Neural cell (in vitro differentiated cells): ENCODE measurements around the gene SFT2D2.

ENCODE experiments used
- EP300 ChIP-seq: fragments of 450-650 bp; conservative IDR thresholded peaks from 2 replicates; pipeline ENCODE4 v1.6.1; 2014; ENCODE audit warnings: antibody characterized with exemption, mild to moderate bottlenecking, moderate library complexity; ENCODE audit not compliant: poor library complexity, severe bottlenecking
- EZH2 ChIP-seq: fragments of 200-600, 300-800 bp; shearing (Covaris generic), sonication (generic); IDR thresholded peaks from 2 replicates; pipeline ENCODE4 v1.6.1; 2014; ENCODE audit warnings: antibody characterized with exemption, low read length, borderline replicate concordance, mild to moderate bottlenecking; ENCODE audit not compliant: insufficient read depth, poor library complexity, severe bottlenecking
- MXI1 ChIP-seq: fragments of 450-650 bp; conservative IDR thresholded peaks from 2 replicates; pipeline ENCODE4 v1.6.1; 2014; ENCODE audit warnings: antibody characterized with exemption, mild to moderate bottlenecking; ENCODE audit not compliant: poor library complexity, severe bottlenecking
- POLR2AphosphoS5 ChIP-seq: IDR thresholded peaks from 2 replicates; pipeline ENCODE4 v1.6.1; 2012
- RAD21 ChIP-seq: fragments of 450-650 bp; conservative IDR thresholded peaks from 2 replicates; pipeline ENCODE4 v1.6.1; 2014; ENCODE audit warnings: antibody characterized with exemption, mild to moderate bottlenecking, moderate library complexity
- REST ChIP-seq: IDR thresholded peaks from 2 replicates; pipeline ENCODE4 v1.6.1; 2012; ENCODE audit warnings: borderline replicate concordance
- SMC3 ChIP-seq: fragments of 450-650 bp; conservative IDR thresholded peaks from 2 replicates; pipeline ENCODE4 v1.6.1; 2014; ENCODE audit warnings: antibody characterized with exemption, mild to moderate bottlenecking, moderate library complexity; ENCODE audit not compliant: poor library complexity
- TAF1 ChIP-seq: IDR thresholded peaks from 2 replicates; pipeline ENCODE4 v1.6.1; 2012; ENCODE audit warnings: low read depth
- TF ChIP-seq, protein P1 (sequence below): fragments of 450-650 bp; IDR thresholded peaks from 2 replicates; pipeline ENCODE4 v1.5.1; 2014; ENCODE audit warnings: antibody characterized with exemption, mild to moderate bottlenecking, moderate library complexity; ENCODE audit not compliant: poor library complexity, severe bottlenecking

DNA sequence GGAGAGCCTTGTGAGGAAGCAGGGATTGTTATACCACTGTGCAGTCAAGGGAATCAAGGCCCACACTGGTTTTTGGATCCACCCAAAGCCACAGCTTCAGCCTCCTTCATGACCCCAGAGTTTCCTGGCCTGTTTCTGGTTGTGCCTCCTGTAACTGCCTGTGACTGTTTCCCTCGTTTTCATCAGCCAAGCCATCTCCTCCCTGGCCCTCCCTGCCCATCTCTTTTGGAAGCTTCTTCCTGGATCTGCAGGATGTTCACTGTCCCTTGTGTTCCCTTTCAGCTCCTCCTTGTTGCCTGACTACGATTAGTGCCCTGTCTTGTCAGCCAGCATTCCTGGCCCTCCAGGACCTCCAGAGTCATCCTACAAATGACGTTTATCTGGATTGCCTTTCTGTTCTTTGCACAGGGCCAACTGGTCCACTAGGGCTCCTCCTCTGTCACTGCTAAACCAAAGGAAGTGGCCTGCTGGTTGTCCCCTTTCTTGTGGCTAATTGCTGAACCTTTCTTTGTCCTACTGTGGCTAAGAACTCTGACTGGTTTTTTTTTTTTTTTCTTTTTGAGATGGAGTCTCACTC lies 17.9 kb downstream of the SFT2D2 start:
- TF ChIP-seq TAF1 (no peak), MXI1 (no peak), EP300 (no peak), SMC3 (no peak), POLR2AphosphoS5 (no peak), RAD21 (no peak), EZH2 (no peak), REST (no peak)
- TF ChIP-seq, protein P1, sequence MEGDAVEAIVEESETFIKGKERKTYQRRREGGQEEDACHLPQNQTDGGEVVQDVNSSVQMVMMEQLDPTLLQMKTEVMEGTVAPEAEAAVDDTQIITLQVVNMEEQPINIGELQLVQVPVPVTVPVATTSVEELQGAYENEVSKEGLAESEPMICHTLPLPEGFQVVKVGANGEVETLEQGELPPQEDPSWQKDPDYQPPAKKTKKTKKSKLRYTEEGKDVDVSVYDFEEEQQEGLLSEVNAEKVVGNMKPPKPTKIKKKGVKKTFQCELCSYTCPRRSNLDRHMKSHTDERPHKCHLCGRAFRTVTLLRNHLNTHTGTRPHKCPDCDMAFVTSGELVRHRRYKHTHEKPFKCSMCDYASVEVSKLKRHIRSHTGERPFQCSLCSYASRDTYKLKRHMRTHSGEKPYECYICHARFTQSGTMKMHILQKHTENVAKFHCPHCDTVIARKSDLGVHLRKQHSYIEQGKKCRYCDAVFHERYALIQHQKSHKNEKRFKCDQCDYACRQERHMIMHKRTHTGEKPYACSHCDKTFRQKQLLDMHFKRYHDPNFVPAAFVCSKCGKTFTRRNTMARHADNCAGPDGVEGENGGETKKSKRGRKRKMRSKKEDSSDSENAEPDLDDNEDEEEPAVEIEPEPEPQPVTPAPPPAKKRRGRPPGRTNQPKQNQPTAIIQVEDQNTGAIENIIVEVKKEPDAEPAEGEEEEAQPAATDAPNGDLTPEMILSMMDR = no peak
